Measurements from ENCODE around the gene MSANTD1. TPM values are rescaled to one million over a fixed set of nuclear protein-coding genes. Genes with fewer than 3 reads are reported as not detected.

The MSANTD1 gene
- total and polyA plus RNA-seq, 10 of the 15 experiments (the other 5 are each of a cell fraction or from before 2014, with no cell fraction given): 0.07 to 0.87 (median 0.22) TPM; not detected in 2

DNA sequence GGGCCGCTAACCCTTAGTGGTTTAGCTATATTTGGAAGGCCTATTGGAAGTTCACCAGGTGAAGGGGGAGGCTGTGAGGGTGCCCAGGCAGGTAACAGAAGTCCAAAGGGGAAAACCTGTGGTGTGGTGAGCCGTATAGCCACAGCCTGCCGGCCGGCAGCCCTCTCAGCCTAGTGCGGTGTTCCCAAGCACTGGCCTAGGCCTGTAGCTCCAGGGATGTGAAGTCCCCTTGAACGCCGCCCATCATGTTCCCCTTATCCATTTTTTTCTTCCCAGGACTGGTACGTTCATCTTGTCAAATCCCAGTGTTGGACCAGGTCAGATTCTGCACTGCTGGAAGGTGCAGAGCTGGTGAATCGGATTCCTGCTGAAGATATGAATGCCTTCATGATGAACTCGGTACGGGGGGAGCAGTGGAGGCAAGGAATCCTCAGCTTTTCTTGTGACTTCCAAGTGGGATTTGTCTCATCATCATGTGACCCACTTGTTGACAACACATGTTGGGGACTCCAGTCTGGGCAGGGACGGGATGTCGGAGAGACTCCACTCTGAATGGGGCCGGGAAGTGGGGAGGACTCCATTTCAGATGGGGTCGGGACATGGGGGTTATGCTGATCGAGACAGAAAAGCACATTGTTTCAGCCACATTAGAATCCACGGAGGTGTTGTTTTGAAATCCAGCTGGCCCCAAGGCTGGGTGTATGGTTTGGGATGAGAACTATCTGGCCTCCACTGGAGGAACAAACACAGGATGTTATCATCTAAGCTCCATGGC lies 39.2 kb upstream of the MSANTD1 start (continued):
- no peak for TF ChIP-seq RAD21 (IDR thresholded peaks at IDR 0.05; ENCODE audit: insufficient read depth, low read depth, low read length)
- TF ChIP-seq TARDBP (IDR thresholded peaks at IDR 0.05; ENCODE audit: borderline replicate concordance): no peak
- no peak for TF ChIP-seq PML (IDR thresholded peaks at IDR 0.05; ENCODE audit: low read length)

DNA sequence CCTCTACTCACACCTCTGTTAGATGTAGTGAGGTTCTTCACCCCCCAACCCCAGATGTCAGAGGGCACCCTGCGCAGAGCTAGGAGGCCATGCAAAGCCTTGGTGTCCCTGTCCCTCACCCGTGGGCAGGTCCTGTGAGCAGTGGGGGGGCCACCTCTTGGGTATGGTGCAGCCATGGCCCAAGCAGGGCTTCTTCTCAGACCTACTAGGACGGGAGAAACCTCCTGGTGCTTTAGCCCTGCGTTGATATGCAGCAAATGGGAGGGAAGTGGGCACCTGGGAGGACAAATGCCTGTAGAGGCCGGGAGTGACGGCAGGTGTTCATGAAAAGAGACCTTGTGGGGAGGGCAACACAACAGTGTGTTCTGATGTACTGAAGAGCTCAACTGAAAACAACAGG lies 38.5 kb upstream of the MSANTD1 start:
- Histone ChIP-seq H3K36me3 (ENCODE audit: control insufficient read depth in 2 of 2, insufficient read depth in 2 of 2, low read length in 1 of 2) (peaks cover 40 to 54% of the 10 kb centered on the region in 2 experiments), H2AFZ (ENCODE audit: control insufficient read depth, low read depth, low read length) (no peak overlapping the region), H3K4me3 (no peak overlapping the region), H3K27me3 (replicated peaks in 1 of 2; ENCODE audit: control insufficient read depth in 2 of 2, insufficient read depth in 2 of 2, low read length in 1 of 2) (no peaks in the 10 kb centered on the region), H3K9ac (ENCODE audit: control insufficient read depth, insufficient read depth, low read length) (no peak overlapping the region), H4K20me1 (ENCODE audit: control insufficient read depth, insufficient read depth) (no peaks in the 10 kb centered on the region), H3K79me2 (ENCODE audit: control insufficient read depth, insufficient read depth, low read length) (no peaks in the 10 kb centered on the region), H3K4me1 (ENCODE audit: control insufficient read depth, insufficient read depth, low read length) (no peaks in the 10 kb centered on the region), H3K27ac (ENCODE audit: control insufficient read depth, insufficient read depth) (no peak overlapping the region), H3K4me2 (ENCODE audit: control insufficient read depth, insufficient read depth) (no peak overlapping the region), H3K9me3 (replicated peaks; ENCODE audit: control insufficient read depth, insufficient read depth, low read length) (no peaks in the 10 kb centered on the region)
- ATAC-seq (no peak), DNase-seq (ENCODE audit: low read depth, low spot score) (no peak), FAIRE-seq (no peak)
- TF ChIP-seq POLR2A (IDR thresholded peaks at IDR 0.05; ENCODE audit: low read depth, low read length) (0 out of 2 replicates have a peak, but pooled peaks have one; percentile 28), SPI1 (IDR thresholded peaks at IDR 0.05; ENCODE audit: borderline replicate concordance, insufficient read depth, low read depth, low read length) (no peak), MEF2A (IDR thresholded peaks at IDR 0.05; ENCODE audit: insufficient read depth, low read depth, low read length) (no peak)
- ChIA-PET POLR2A (no interaction called here), SMC1A (ENCODE audit: uncharacterized antibody, unreplicated experiment) (interaction anchor here (1.1 kb wide), 1 partner anchor 9 kb away, joined by 3 read pairs; no protein-coding TSS in a partner anchor), RAD21 (ENCODE audit: unreplicated experiment) (no interaction called here), CTCF (interaction anchor here (1.0 to 1.2 kb wide), 2 partner anchors 37 to 225 kb away, joined by 3 read pairs; no protein-coding TSS in a partner anchor)
- WGBS (ENCODE audit: insufficient coverage, insufficient replicate concordance, low lambda C conversion rate, missing lambda C conversion rate): 100% methylated on average over 6 of the region's 6 CpGs
- no TSS peak for BruUV-seq (replicated peaks)
- in situ Hi-C loops (cut with MboI): no loop called here
- intact Hi-C loops (cut with micrococcal nuclease; ENCODE audit: unreplicated experiment): no loop called here
